ENCODE results near the gene CEP170B. TPM values are rescaled to one million over a fixed set of nuclear protein-coding genes. Genes with fewer than 3 reads are reported as not detected.

CEP170B gene
- total RNA-seq, 2 experiments from 2014 or later, result 2.2 to 2.3 TPM

DNA sequence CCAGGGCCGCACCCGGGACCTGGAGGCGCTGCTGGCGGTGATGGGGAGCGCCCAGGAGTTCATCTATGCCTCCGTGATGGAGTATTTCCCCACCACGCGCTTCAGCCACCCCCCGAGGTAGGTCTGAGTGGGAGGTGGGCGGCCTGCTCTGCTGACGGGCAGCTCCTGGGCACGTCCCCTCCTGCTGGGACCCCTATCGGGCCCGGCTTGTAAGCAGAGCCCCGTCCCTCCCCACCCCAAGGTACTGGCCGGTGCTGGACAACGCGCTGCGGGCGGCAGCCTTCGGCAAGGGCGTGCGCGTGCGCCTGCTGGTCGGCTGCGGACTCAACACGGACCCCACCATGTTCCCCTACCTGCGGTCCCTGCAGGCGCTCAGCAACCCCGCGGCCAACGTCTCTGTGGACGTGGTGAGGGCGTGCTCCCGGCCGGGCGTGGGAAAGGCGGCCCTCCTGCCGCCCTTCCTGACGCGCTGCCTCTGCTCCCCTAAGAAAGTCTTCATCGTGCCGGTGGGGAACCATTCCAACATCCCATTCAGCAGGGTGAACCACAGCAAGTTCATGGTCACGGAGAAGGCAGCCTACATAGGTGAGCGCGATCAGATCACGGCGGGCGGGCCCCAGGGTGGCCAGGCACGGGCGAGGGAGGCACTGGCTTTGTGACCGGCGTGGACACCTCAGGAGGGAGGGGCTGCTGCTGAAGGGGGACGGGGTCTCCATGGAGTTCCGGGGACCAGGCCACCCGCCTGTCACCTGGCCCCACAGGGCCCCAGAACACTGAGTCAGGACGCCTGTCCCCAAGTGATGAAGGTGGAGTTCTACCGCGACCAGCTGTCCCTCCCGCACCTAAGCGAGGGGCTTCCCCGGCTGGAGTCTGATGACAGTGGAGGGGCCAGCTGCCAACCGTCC, 67.0 kb downstream of the CEP170B start:
- Mint-ChIP-seq H3K9me3 (no peaks in the 10 kb centered on the region), H3K27me3 (peaks cover 11% of the 10 kb centered on the region), H3K36me3 (ENCODE audit: low read depth) (no peaks in the 10 kb centered on the region), H3K4me1 (ENCODE audit: low read depth) (no peaks in the 10 kb centered on the region), H3K4me3 (no peak overlapping the region), H3K27ac (no peak overlapping the region)
- intact Hi-C loops (cut with micrococcal nuclease), result no loop called here
- ChIA-PET POLR2A (no interaction called here), CTCF (no interaction called here)
- no peak for ATAC-seq
- TF ChIP-seq, protein P1, sequence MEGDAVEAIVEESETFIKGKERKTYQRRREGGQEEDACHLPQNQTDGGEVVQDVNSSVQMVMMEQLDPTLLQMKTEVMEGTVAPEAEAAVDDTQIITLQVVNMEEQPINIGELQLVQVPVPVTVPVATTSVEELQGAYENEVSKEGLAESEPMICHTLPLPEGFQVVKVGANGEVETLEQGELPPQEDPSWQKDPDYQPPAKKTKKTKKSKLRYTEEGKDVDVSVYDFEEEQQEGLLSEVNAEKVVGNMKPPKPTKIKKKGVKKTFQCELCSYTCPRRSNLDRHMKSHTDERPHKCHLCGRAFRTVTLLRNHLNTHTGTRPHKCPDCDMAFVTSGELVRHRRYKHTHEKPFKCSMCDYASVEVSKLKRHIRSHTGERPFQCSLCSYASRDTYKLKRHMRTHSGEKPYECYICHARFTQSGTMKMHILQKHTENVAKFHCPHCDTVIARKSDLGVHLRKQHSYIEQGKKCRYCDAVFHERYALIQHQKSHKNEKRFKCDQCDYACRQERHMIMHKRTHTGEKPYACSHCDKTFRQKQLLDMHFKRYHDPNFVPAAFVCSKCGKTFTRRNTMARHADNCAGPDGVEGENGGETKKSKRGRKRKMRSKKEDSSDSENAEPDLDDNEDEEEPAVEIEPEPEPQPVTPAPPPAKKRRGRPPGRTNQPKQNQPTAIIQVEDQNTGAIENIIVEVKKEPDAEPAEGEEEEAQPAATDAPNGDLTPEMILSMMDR (IDR thresholded peaks at IDR 0.05), result no peak
- no peak for DNase-seq

DNA sequence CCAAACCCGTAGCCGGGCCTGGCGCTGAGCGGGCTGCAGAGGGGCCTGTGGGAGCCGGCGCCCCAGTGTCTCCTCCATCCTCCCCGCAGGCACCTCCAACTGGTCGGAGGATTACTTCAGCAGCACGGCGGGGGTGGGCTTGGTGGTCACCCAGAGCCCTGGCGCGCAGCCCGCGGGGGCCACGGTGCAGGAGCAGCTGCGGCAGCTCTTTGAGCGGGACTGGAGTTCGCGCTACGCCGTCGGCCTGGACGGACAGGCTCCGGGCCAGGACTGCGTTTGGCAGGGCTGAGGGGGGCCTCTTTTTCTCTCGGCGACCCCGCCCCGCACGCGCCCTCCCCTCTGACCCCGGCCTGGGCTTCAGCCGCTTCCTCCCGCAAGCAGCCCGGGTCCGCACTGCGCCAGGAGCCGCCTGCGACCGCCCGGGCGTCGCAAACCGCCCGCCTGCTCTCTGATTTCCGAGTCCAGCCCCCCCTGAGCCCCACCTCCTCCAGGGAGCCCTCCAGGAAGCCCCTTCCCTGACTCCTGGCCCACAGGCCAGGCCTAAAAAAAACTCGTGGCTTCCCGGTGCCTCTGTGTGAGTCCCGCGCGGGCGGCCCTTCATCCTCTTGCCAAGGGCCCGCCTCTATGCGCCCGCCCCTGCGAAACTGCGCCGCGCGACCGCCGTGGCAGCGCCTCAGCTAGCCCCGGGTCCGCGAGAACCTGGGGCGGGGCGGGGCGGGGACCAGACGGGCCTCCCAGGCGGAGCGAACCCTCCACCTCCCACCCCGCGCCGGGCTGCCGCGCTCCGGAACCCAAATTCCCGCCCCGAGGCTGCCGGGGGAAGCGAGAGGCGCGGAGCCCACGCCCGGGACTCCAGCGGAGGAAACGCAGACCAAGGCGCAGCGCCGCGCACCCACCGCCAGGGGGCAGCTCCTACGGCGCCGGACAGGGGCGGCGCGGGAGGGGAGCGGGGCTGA, 67.9 kb downstream of the CEP170B start:
- peak; percentile 97 for ATAC-seq
- Mint-ChIP-seq H3K9me3 (no peaks in the 10 kb centered on the region), H3K4me3 (peak overlapping the region; percentile 48), H3K4me1 (ENCODE audit: low read depth) (no peaks in the 10 kb centered on the region), H3K36me3 (ENCODE audit: low read depth) (no peaks in the 10 kb centered on the region), H3K27ac (no peak overlapping the region), H3K27me3 (peaks cover 11% of the 10 kb centered on the region)
- CTCF ChIA-PET, result interaction anchor here (1.2 kb wide), 2 partner anchors 31 to 113 kb away, joined by 3 to 4 read pairs; no protein-coding TSS in a partner anchor
- POLR2A ChIA-PET, result no interaction called here
- DNase-seq, result peak; percentile 85
- TF ChIP-seq, protein P1 (IDR thresholded peaks at IDR 0.05), result peak; percentile 71
- intact Hi-C loops (cut with micrococcal nuclease), result no loop called here

DNA sequence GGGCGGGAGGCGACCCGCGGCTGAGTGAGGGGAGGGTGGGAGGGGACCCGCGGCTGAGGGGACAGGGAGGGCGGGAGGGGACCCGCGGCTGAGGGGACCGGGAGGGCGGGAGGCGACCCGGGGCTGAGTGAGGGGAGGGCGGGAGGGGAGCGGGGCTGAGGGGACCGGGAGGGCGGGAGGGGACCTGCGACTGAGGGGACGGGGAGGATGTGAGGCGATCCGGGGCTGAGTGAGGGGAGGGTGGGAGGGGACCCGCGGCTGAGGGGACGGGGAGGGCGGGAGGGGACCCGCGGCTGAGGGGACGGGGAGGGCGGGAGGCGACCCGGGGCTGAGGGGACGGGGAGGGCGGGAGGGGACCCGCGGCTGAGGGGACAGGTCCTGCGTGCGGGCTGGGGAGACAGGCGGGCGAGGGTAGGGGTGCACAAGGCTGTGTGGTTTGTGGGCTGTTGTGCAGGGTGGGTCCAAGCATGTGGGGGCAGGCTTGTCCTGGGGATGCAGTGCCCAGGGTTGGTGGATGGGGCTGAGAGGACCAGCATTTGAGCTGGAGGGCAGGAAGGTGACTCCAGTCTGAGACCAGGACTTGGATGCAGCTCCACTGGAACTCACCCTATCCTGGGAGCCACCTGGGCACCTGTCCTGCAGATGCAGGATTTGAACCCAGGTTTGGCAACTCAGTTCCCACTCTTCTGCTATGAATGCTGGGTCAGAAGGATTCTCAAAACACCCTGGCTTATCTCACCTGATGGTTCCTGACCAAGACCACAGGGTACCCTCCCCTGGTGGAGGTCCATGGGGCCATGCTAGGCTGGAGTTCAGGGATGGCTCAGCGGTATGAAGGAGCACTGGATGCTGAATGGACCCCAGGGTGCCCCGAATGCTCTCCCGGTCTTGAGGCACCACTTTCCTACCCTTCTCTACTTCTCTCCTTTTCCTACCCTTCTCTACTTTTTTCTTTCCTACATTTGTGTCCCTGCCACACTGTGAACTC, 69.0 kb downstream of the CEP170B start:
- Mint-ChIP-seq H3K36me3 (ENCODE audit: low read depth) (no peaks in the 10 kb centered on the region), H3K4me3 (peak overlapping the region; percentile 20), H3K4me1 (ENCODE audit: low read depth) (no peaks in the 10 kb centered on the region), H3K9me3 (no peaks in the 10 kb centered on the region), H3K27me3 (peaks cover 11% of the 10 kb centered on the region), H3K27ac (no peak overlapping the region)
- TF ChIP-seq, protein P1 (IDR thresholded peaks at IDR 0.05), result no peak
- ChIA-PET POLR2A (interaction anchor here (0.6 kb wide), 1 partner anchor 12 kb away, joined by 3 read pairs; no protein-coding TSS in a partner anchor), CTCF (interaction anchor here (0.9 to 1.2 kb wide), 4 partner anchors 30 to 112 kb away, joined by 3 to 4 read pairs (median 3); no protein-coding TSS in a partner anchor)
- intact Hi-C loops (cut with micrococcal nuclease), result no loop called here
- no peak for DNase-seq
- no peak for ATAC-seq

DNA sequence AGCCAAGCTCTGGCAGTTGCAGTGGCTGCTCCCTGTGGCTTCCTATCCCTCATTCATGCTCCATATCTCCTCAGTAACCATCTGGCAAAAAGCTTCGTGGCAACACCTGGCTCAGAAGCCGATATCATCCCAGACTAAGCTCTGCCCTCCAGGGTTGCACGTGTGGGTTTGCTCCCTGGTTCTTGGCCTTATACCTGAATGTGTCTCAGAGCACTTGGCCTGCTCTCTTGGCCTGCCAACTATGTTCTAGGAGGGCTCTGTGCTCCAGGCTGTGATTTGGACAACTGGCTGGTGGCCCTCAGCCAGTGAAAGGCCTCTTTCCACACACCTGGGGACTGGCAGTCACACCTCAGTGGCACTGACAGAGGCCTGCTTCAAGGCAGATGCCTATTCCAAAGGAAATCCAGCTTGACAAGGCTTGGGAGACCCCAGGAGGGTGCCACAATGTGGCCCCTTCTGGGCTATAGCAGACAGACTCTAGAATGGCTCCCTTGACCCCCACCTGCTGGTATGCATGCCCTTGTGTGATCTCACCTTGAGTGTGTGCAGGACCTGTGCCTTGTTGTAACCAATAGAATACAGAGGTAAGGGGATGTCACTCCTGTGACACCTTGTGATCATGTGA, 70.1 kb downstream of the CEP170B start:
- POLR2A ChIA-PET, result no interaction called here
- Mint-ChIP-seq H3K4me3 (peak overlapping the region; percentile 20), H3K27ac (no peak overlapping the region), H3K9me3 (no peaks in the 10 kb centered on the region), H3K4me1 (ENCODE audit: low read depth) (no peaks in the 10 kb centered on the region), H3K27me3 (peaks cover 11% of the 10 kb centered on the region), H3K36me3 (ENCODE audit: low read depth) (no peaks in the 10 kb centered on the region)
- CTCF ChIA-PET, result interaction anchor here (0.9 to 1.2 kb wide), 3 partner anchors 91 to 111 kb away, joined by 3 to 4 read pairs (median 3); no protein-coding TSS in a partner anchor
- ATAC-seq (no peak), DNase-seq (no peak)
- intact Hi-C loops (cut with micrococcal nuclease), result no loop called here
- TF ChIP-seq, protein P1 (IDR thresholded peaks at IDR 0.05), result no peak

Measured in activated CD8-positive, alpha-beta T cell treated with anti-CD3 and anti-CD28 coated beads for 36 hours (primary cell).